Dendritic cell treated with granulocyte-macrophage colony-stimulating factor and Interleukin-4, amounts not matched to agents 40 ng/mL and 50 ng/mL, for 4 days (primary cell): ENCODE data around the gene COA4.

Experiments
- H3K27ac Mint-ChIP-seq: one replicate; pipeline ENCODE4 v1.8.0; 2022; ENCODE audit warnings: mild to moderate bottlenecking, mixed read lengths
- H3K27me3 Mint-ChIP-seq: one replicate; pipeline ENCODE4 v1.8.0; 2022; ENCODE audit warnings: mild to moderate bottlenecking, mixed read lengths
- H3K36me3 Mint-ChIP-seq: one replicate; pipeline ENCODE4 v1.8.0; 2022; ENCODE audit warnings: low read depth, mixed read lengths
- H3K4me1 Mint-ChIP-seq: one replicate; pipeline ENCODE4 v1.8.0; 2022; ENCODE audit warnings: low read depth, mixed read lengths
- H3K4me3 Mint-ChIP-seq: one replicate; pipeline ENCODE4 v1.8.0; 2022; ENCODE audit warnings: mild to moderate bottlenecking, moderate library complexity, mixed read lengths
- H3K9me3 Mint-ChIP-seq: one replicate; pipeline ENCODE4 v1.8.0; 2022; ENCODE audit warnings: mixed read lengths
- intact Hi-C: fragments of 100-400 bp; cut with micrococcal nuclease; formaldehyde crosslinking; loops from one replicate; pipeline ENCODE4 v1.15.0; 2022

The COA4 gene

DNA sequence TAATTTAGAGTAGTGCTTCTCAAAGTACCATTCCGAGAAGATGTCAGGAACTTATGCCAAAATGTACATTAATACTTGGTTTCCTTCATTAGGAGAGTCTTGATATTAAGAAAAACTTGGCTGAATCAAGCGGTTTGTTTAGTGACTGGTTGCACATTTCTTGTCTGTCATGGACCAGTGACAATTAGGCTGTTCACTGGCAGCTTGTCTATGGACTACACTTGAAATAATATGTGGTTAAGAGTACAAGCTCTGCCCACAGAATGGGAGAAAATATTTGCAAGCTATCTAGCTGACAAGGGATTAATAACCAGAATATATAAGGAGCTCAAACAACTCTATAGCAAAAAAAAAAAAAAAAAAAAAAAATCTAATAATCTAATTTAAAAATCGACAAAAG lies 24.6 kb downstream of the COA4 start:
- Mint-ChIP-seq H3K4me3 (no peak overlapping the region), H3K36me3 (peaks cover 56% of the 10 kb centered on the region), H3K27ac (no peak overlapping the region), H3K27me3 (no peaks in the 10 kb centered on the region), H3K9me3 (no peaks in the 10 kb centered on the region), H3K4me1 (peaks cover 9% of the 10 kb centered on the region)
- intact Hi-C loops, result no loop called here

DNA sequence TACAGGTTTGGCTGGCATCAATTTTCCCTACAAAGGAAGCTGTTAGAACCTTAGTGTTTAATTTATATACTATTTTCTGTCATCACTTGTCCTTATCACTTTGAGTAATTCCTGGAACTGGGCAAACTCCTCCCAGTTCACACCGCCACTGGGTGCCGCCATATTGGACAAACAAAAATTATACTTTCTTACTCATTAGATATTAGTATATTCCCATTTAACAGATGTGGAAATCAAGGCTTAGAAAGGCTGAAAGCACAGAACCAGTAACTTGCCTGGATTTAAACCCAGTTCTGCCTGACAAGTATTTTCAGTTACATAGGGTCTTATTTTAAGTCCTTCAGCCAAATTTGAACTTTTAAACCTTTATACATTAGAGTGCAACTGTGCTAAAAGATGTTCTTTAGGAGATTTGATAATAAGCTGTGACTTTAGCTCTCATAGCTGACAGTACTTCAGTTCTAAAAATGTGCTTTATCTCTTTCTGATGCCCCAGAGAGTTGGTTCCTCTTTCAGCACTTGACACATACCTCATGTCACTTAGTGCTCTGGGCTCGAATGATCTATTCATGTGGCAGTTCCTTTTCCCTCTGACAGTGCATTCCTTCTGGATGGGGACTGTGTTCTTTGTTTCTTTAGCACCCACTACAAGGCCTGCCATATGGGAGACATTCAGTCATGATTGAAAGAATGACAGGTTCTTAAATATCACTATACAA lies 25.4 kb downstream of the COA4 start:
- Mint-ChIP-seq H3K4me3 (no peak overlapping the region), H3K9me3 (no peaks in the 10 kb centered on the region), H3K27me3 (no peaks in the 10 kb centered on the region), H3K27ac (no peak overlapping the region), H3K36me3 (peaks cover 65% of the 10 kb centered on the region), H3K4me1 (peaks cover 10% of the 10 kb centered on the region)
- intact Hi-C loops, result no loop called here

DNA sequence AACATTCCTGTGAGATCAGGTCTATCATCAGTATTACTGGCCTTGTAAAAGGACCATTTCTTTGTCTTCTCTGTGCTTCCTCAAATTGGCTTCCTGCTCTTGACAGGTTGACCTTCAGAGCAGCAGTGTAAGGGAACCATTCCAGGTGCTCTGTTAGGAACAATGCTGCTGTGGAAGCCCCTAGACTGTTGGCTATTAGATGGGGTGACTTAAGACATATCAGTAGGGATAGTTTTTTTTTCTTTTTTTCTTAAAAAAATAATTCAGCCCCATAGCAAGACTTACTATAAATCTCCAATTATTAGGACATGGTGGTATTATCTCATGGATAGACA lies 37.6 kb downstream of the COA4 start:
- H3K4me1 Mint-ChIP-seq, result peaks cover 4% of the 10 kb centered on the region
- H3K9me3 Mint-ChIP-seq, result no peaks in the 10 kb centered on the region
- intact Hi-C loops, result no loop called here
- H3K27me3 Mint-ChIP-seq, result no peaks in the 10 kb centered on the region
- H3K4me3 Mint-ChIP-seq, result no peak overlapping the region
- H3K27ac Mint-ChIP-seq, result no peak overlapping the region
- peaks cover 23% of the 10 kb centered on the region for H3K36me3 Mint-ChIP-seq

DNA sequence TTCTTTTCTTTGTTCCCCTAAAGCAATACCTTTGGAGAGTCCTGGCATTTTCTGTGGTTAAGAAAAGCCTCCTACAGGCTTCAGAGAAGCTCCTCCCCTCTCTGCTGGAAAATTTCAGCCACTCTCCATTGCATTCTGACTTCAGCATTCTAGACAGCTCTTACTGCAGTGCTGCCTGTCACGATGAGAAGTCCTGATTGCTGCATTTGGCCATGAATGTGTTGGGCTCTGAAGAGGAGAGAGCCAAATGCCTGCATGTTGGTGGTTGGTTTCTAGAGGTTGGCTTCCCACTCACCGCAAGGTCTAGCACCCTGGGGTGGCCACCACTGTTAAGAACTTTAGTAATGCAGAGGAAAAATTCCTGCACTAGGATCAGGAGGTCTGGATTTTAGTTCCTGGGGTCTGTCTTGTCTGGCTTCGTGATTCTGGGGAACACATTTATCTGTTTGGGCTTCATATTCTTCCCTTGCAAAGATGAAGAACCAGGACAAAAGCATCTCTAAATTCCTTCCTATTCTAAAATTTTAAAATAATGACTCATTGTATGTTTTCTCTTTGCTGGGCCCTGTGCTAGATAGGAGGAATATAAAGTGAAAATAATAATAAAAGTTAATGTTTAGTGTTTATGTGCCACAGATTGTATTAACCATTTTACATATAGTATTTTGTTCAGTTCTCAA lies 38.1 kb downstream of the COA4 start:
- H3K27ac Mint-ChIP-seq, result no peak overlapping the region
- no peak overlapping the region for H3K4me3 Mint-ChIP-seq

DNA sequence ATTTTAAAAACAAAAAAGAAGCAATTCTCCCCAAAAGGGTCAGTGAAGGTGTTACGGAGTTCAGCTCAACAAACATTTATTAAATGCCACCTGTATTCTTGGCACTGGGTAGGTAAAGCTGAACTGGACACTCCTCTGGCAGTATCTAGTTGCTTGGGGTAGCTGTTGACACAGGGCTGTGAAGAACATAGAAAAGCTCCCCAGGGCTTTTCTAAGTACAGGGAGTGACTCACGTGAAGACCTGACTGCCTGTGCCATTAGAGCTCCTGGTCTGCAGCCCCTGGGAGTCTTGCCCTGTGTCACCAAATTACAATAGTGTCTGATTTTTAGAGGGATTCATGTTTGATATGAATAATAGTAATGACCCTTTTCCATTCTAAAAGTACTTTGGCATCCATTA lies 43.6 kb downstream of the COA4 start:
- Mint-ChIP-seq H3K36me3 (peaks cover 45% of the 10 kb centered on the region), H3K4me1 (peaks cover 5% of the 10 kb centered on the region), H3K4me3 (no peak overlapping the region), H3K9me3 (no peaks in the 10 kb centered on the region), H3K27me3 (no peaks in the 10 kb centered on the region), H3K27ac (no peak overlapping the region)
- intact Hi-C loops, result no loop called here

More for the DNA sequence above, 38.1 kb downstream of the COA4 start:
- H3K27me3 Mint-ChIP-seq, result no peaks in the 10 kb centered on the region
- intact Hi-C loops, result no loop called here
- H3K36me3 Mint-ChIP-seq, result peaks cover 18% of the 10 kb centered on the region
- no peaks in the 10 kb centered on the region for H3K9me3 Mint-ChIP-seq
- peaks cover 5% of the 10 kb centered on the region for H3K4me1 Mint-ChIP-seq

DNA sequence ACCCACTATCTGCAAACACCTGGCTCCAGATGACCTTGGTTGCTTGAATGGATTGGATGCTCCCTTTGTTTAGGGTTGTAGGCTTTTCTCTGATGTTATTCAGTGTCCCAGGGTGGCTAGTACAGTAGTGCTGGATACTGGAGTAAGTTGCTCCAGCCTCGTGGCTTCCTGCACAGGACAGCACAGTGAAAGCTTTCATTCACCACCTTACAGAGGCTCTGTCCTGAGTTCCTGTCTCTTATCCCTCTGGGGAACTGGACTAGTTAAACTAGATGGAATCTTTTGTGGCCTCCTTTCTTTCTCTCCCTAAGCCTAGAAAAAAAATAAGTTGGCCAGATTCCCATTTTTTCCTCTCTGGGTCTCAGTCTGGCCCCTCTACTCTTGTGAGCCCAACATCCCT lies 46.4 kb downstream of the COA4 start:
- Mint-ChIP-seq H3K9me3 (no peaks in the 10 kb centered on the region), H3K27me3 (no peaks in the 10 kb centered on the region), H3K4me1 (peaks cover 5% of the 10 kb centered on the region), H3K4me3 (no peak overlapping the region), H3K36me3 (peaks cover 56% of the 10 kb centered on the region), H3K27ac (no peak overlapping the region)
- intact Hi-C loops, result no loop called here
